WTC11 (cell line): ENCODE results near the gene ACSF3. TPM values are rescaled to one million over a fixed set of nuclear protein-coding genes. Genes with fewer than 3 reads are reported as not detected.
A peak's percentile ranks its signal among the peaks of the same experiment; 100 is the strongest.

ENCODE experiments used
- ATF6 ChIP-seq: sonication (generic); formaldehyde crosslinking; IDR thresholded peaks from 2 replicates; pipeline ENCODE4 v1.8.1; 2023; ENCODE audit warnings: mild to moderate bottlenecking, missing genetic modification reagents
- E2F4 ChIP-seq: sonication (generic); formaldehyde crosslinking; IDR thresholded peaks from 2 replicates; pipeline ENCODE4 v1.8.1; 2022; ENCODE audit warnings: low read depth, mild to moderate bottlenecking, moderate library complexity, missing genetic modification reagents, borderline replicate concordance
- EMX1 ChIP-seq: fragments of 250-450 bp; sonication (Bioruptor Pico); IDR thresholded peaks from 2 replicates; pipeline ENCODE4 v1.8.0; 2021; ENCODE audit warnings: mild to moderate bottlenecking
- GABPB1 ChIP-seq: sonication (generic); formaldehyde crosslinking; IDR thresholded peaks from 2 replicates; pipeline ENCODE4 v1.8.1; 2023; ENCODE audit warnings: mild to moderate bottlenecking, missing genetic modification reagents
- JAZF1 ChIP-seq: fragments of 250-450 bp; sonication (Bioruptor Pico); IDR thresholded peaks from 2 replicates; pipeline ENCODE4 v1.9.0; 2021; ENCODE audit warnings: moderate library complexity, mild to moderate bottlenecking, inconsistent platforms
- MXD4 ChIP-seq: fragments of 250-450 bp; sonication (Bioruptor Pico); IDR thresholded peaks from 2 replicates; pipeline ENCODE4 v1.8.0; 2021; ENCODE audit warnings: mild to moderate bottlenecking, moderate library complexity, borderline replicate concordance
- NFE2L1 ChIP-seq: sonication (generic); formaldehyde crosslinking; IDR thresholded peaks from 2 replicates; pipeline ENCODE4 v1.8.1; 2023; ENCODE audit warnings: missing genetic modification reagents
- NFYB ChIP-seq: sonication (generic); formaldehyde crosslinking; conservative IDR thresholded peaks from 2 replicates; pipeline ENCODE4 v1.8.0; 2022; ENCODE audit warnings: low read depth, missing genetic modification reagents
- RELA ChIP-seq: sonication (generic); formaldehyde crosslinking; IDR thresholded peaks from 2 replicates; pipeline ENCODE4 v1.8.1; 2022; ENCODE audit warnings: missing genetic modification reagents, mild to moderate bottlenecking, borderline replicate concordance
- SP1 ChIP-seq: sonication (generic); formaldehyde crosslinking; conservative IDR thresholded peaks from 2 replicates; pipeline ENCODE4 v1.8.1; 2022; ENCODE audit warnings: missing genetic modification reagents
- TCF7 ChIP-seq: sonication (generic); formaldehyde crosslinking; IDR thresholded peaks from 2 replicates; pipeline ENCODE4 v1.8.0; 2022; ENCODE audit warnings: mild to moderate bottlenecking, low read depth, missing genetic modification reagents, moderate library complexity
- USF1 ChIP-seq: sonication (generic); formaldehyde crosslinking; IDR thresholded peaks from 2 replicates; pipeline ENCODE4 v1.8.0; 2022; ENCODE audit warnings: mild to moderate bottlenecking, missing genetic modification reagents
- USF2 ChIP-seq: sonication (generic); formaldehyde crosslinking; IDR thresholded peaks from 2 replicates; pipeline ENCODE4 v1.8.1; 2023; ENCODE audit warnings: mild to moderate bottlenecking, missing genetic modification reagents, moderate library complexity
- ZNF219 ChIP-seq: sonication (generic); formaldehyde crosslinking; IDR thresholded peaks from 2 replicates; pipeline ENCODE4 v1.8.0; 2023; ENCODE audit warnings: missing genetic modification reagents, mild to moderate bottlenecking, borderline replicate concordance
- ZNF281 ChIP-seq: sonication (generic); formaldehyde crosslinking; IDR thresholded peaks from 2 replicates; pipeline ENCODE4 v1.8.0; 2023; ENCODE audit warnings: mild to moderate bottlenecking, missing genetic modification reagents
- ZNF416 ChIP-seq: fragments of 250-450 bp; sonication (Bioruptor Pico); IDR thresholded peaks from 2 replicates; pipeline ENCODE4 v1.9.0; 2021; ENCODE audit warnings: mild to moderate bottlenecking, inconsistent platforms
- ZNF512 ChIP-seq: sonication (generic); formaldehyde crosslinking; IDR thresholded peaks from 2 replicates; pipeline ENCODE4 v1.8.1; 2022; ENCODE audit warnings: missing genetic modification reagents, borderline replicate concordance
- ZNF671 ChIP-seq: fragments of 250-450 bp; sonication (Bioruptor Pico); IDR thresholded peaks from 2 replicates; pipeline ENCODE4 v1.8.0; 2021; ENCODE audit warnings: mild to moderate bottlenecking
- ZSCAN18 ChIP-seq: fragments of 250-450 bp; sonication (Bioruptor Pico); IDR thresholded peaks from 2 replicates; pipeline ENCODE4 v2.1.2; 2022; ENCODE audit warnings: mild to moderate bottlenecking, moderate library complexity
- total RNA-seq: library from RNA; stranded (reverse); gene quantifications from 3 replicates; pipeline ENCODE4 v1.2.3, GENCODE V29; 2021

ACSF3 gene
- total RNA-seq, 1 experiment from 2014 or later = 22.9 TPM

GRCh38 chr16:89201439-89202377, 108.1 kb downstream of the ACSF3 start (continued):
- TF ChIP-seq TCF7 (CRISPR knock-in tag) (no peak), ZNF281 (CRISPR knock-in tag) (no peak), ZNF219 (CRISPR knock-in tag) (no peak), ATF6 (CRISPR knock-in tag) (no peak), NFE2L1 (CRISPR knock-in tag) (no peak), SP1 (peak; percentile 47; the same call in 1 of the 2 replicates), E2F4 (no peak), ZSCAN18 (CRISPR knock-in tag) (no peak), ZNF416 (CRISPR knock-in tag) (no peak), EMX1 (CRISPR knock-in tag) (no peak), ZNF671 (CRISPR knock-in tag) (no peak), MXD4 (CRISPR knock-in tag) (no peak), ZNF512 (CRISPR knock-in tag) (no peak), JAZF1 (CRISPR knock-in tag) (no peak), RELA (CRISPR knock-in tag) (no peak), GABPB1 (CRISPR knock-in tag) (0 out of 2 replicates have a peak, but pooled peaks have one; percentile 58), USF1 (CRISPR knock-in tag) (peak; percentile 35; the same call in 1 of the 2 replicates), USF2 (CRISPR knock-in tag) (peak; percentile 87), NFYB (no peak)
